ENCODE results near the gene KMT5C.
A peak's percentile ranks its signal among the peaks of the same experiment; 100 is the strongest.

The KMT5C gene

DNA sequence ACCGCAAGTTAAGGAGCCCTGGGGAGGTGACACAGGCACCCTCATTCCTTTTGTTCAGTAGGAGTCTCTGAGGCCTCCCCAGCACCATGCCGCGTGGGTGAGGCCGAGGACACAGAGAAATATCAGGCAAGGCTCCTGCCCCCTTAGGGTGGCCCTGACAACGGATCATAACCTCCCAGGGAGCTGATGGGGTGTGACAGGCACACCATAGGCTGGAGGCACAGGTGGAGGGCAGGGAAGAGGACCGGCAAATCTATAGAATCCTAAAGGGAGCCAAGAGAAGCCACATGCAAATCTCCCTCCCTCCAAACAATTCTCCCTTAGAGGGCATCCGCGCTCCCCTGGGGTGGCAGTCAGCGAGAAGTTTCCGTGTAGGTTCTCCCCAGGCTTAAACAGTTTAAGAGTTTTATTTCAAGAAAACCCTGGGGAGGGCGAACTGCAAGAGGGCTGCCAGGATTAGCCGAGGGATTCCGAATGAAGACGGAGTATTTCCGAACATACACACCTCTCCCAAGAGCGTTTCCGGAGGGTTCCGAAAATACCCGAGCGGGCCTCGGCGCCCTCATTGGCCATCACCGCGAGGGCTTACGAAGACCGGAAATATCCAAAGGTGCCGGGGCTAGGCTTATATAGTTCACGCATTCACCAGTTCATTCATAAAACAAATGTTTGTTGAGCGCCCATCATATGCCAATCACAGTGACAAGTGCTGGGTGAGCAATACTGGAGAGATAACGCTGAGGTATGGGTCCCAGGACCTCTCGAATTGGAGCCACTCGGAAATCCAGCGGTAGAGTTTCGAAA lies 45.4 kb downstream of the KMT5C start:
- Histone ChIP-seq H3K4me3 (peak overlapping the region; percentile 83), H3K27ac (peak overlapping the region; percentile 79 to 97)
- peak; percentile 95 for DNase-seq (ENCODE audit: low spot score)
- TF ChIP-seq, protein P1, sequence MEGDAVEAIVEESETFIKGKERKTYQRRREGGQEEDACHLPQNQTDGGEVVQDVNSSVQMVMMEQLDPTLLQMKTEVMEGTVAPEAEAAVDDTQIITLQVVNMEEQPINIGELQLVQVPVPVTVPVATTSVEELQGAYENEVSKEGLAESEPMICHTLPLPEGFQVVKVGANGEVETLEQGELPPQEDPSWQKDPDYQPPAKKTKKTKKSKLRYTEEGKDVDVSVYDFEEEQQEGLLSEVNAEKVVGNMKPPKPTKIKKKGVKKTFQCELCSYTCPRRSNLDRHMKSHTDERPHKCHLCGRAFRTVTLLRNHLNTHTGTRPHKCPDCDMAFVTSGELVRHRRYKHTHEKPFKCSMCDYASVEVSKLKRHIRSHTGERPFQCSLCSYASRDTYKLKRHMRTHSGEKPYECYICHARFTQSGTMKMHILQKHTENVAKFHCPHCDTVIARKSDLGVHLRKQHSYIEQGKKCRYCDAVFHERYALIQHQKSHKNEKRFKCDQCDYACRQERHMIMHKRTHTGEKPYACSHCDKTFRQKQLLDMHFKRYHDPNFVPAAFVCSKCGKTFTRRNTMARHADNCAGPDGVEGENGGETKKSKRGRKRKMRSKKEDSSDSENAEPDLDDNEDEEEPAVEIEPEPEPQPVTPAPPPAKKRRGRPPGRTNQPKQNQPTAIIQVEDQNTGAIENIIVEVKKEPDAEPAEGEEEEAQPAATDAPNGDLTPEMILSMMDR (IDR thresholded peaks at IDR 0.05), result no peak

DNA sequence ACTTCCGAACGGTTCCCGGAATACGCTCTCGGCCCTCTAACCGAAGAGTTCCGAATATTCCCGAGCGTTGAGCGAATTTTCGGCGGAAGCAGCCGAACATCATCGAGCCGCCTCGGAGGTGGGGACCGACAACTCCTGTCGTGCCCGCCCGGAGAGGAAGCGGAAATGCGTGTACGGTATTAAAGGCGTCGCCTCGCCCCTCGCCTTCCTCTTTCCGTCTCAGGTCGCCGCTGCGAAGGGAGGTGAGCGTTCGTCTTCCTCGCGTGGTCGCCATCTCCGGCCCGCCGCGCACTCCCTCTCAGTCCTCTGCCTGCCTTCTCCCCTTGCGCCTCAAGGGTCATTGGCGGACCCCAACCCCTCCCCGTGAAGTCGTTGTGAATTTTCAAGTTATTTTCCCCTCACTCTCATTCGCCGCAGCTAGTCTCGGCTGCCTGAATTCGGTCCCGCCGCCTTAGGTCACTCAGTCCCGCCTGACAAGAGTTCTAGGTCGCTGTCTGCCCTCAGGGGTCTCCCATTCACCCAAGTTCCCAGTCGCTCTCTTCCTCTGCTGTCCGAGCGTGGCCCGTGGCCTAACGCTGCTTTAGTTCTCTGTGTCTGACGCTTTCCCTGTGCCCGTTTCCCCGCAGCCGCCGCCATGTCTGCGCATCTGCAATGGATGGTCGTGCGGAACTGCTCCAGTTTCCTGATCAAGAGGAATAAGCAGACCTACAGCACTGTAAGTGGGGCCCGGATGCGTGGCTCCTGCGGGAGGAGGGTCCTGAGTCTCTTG lies 46.2 kb downstream of the KMT5C start, which contains the start of gene RPL28:
TSS of gene RPL28 (plus strand) at position 209 of the 769 bp plus-strand sequence. CDS start at position 635, 426 bp downstream.
- TF ChIP-seq, protein P1 (IDR thresholded peaks at IDR 0.05), result no peak
- DNase-seq (ENCODE audit: low spot score), result peak; percentile 98
- peak within 1 kb of the TSS; percentile 83 for H3K4me3 ChIP-seq

GRCh38 chr19:55386493-55386971 lies 46.9 kb downstream of the KMT5C start:
- peak overlapping the region; percentile 83 for H3K4me3 ChIP-seq
- H3K27ac ChIP-seq, result peak overlapping the region; percentile 79 to 97
- DNase-seq (ENCODE audit: low spot score), result no peak
- TF ChIP-seq, protein P1 (IDR thresholded peaks at IDR 0.05), result no peak

More for the DNA sequence above, 46.2 kb downstream of the KMT5C start, which contains the start of gene RPL28:
- H3K27ac ChIP-seq, result peak within 1 kb of the TSS; percentile 79 to 97

DNA sequence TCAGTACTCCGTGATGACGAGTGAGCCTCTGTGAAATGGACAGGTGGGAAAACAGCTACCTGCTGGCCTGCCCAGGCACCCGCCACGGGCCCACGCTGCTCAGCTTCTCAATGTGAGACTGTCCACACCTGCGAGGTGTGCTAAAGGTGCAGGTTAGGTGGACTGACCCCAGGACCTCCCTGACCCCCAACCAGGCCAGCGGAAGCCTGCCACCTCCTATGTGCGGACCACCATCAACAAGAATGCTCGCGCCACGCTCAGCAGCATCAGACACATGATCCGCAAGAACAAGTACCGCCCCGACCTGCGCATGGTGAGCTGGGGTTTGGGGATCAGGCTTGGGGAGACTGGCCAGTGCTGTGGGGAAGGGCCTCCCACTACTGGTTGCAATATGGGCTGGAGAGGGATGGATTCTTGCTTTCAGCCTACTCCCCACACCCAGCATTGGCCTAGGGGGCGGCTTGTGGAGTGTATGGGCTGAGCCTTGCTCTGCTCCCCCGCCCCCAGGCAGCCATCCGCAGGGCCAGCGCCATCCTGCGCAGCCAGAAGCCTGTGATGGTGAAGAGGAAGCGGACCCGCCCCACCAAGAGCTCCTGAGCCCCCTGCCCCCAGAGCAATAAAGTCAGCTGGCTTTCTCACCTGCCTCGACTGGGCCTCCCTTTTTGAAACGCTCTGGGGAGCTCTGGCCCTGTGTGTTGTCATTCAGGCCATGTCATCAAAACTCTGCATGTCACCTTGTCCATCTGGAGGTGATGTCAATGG lies 48.2 kb downstream of the KMT5C start:
- Histone ChIP-seq H3K4me3 (peak overlapping the region; percentile 83), H3K27ac (no peak overlapping the region)
- DNase-seq (ENCODE audit: low spot score), result no peak
- TF ChIP-seq, protein P1 (IDR thresholded peaks at IDR 0.05), result no peak

DNA sequence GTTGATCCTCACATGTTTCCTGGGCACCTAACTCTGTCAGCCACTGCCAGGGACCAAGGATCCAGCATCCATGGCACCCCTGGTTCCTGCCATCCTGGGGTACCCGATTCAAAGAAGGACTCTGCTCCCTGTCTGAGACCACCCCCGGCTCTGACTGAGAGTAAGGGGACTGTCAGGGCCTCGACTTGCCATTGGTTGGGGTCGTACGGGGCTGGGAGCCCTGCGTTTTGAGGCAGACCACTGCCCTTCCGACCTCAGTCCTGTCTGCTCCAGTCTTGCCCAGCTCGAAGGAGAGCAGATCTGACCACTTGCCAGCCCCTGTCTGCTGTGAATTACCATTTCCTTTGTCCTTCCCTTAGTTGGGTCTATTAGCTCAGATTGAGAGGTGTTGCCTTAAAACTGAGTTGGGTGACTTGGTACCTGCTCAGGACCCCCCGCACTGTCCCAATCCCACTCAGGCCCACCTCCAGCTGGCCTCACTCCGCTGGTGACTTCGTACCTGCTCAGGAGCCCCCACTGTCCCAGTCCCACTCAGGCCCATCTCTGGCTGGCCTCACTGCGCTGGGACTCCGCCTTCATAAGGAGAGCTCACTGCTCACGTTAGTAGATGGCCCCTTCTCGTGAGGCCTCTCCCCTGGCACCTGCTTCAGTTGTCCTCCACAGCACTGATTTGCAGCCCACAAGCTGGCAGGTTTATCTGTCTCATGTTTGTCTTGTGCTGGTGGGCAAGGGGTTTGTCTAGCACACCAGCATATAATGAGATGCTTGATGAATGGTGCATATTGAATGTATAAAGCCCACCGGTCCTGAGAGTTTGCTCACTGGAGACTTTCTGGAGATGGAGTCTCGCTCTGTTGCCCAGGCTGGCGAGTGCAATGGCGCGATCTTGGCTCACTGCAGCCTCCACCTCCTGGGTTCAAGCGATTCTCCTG lies 50.0 kb downstream of the KMT5C start:
- TF ChIP-seq, protein P1 (IDR thresholded peaks at IDR 0.05), result no peak
- DNase-seq (ENCODE audit: low spot score), result no peak
- no peak overlapping the region for H3K4me3 ChIP-seq
- H3K27ac ChIP-seq, result no peak overlapping the region

- no peak overlapping the region for H3K27ac ChIP-seq
- TF ChIP-seq, protein P1 (IDR thresholded peaks at IDR 0.05), result no peak
- no peak for DNase-seq (ENCODE audit: low spot score)
- H3K4me3 ChIP-seq, result no peak overlapping the region
Measured at GRCh38 chr19:55390461-55390880, 50.8 kb downstream of the KMT5C start.

All from coronary artery (tissue), 2 donors.